KBM-7 (cell line): ENCODE measurements around the gene ADCY4.

Experiments used
- DNase-seq: peaks from one replicate; pipeline ENCODE4 v3.0.0-alpha.2; 2015
- in situ Hi-C: fragments of 300-500 bp; cut with MboI; formaldehyde crosslinking; loops from 2 replicates; pipeline ENCODE4 v1.14.3; 2020; ENCODE audit warnings: low sequenced_read_pairs, low pct_unique_long_range_greater_than_20kb, mixed read lengths

Gene ADCY4

GRCh38 chr14:24325041-24325530, 9.8 kb downstream of the ADCY4 start:
- DNase-seq, result no peak
- in situ Hi-C loops, result loop anchor here (25.0 kb wide), 1 partner anchor 362 kb away; no protein-coding TSS in a partner anchor

GRCh38 chr14:24324024-24324423, 10.8 kb downstream of the ADCY4 start:
- in situ Hi-C loops, result no loop called here
- DNase-seq, result no peak

GRCh38 chr14:24323341-24323740, 11.5 kb downstream of the ADCY4 start:
- DNase-seq, result no peak
- in situ Hi-C loops, result no loop called here

- in situ Hi-C loops, result no loop called here
Observed at GRCh38 chr14:24322672-24323071, 12.2 kb downstream of the ADCY4 start.

GRCh38 chr14:24321212-24321975, 13.5 kb downstream of the ADCY4 start:
- DNase-seq, result no peak
- in situ Hi-C loops, result no loop called here

More at GRCh38 chr14:24322672-24323071, 12.2 kb downstream of the ADCY4 start:
- DNase-seq, result no peak

GRCh38 chr14:24317141-24317928, 17.5 kb downstream of the ADCY4 start:
- no peak for DNase-seq
- in situ Hi-C loops, result no loop called here

- in situ Hi-C loops, result no loop called here
- no peak for DNase-seq
Observed at GRCh38 chr14:24316597-24316950, 18.3 kb downstream of the ADCY4 start.

- in situ Hi-C loops, result no loop called here
- no peak for DNase-seq
Observed at GRCh38 chr14:24315807-24316596, 18.9 kb downstream of the ADCY4 start.

- no peak for DNase-seq
- in situ Hi-C loops, result no loop called here
Observed at GRCh38 chr14:24315243-24315806, 19.5 kb downstream of the ADCY4 start.

- DNase-seq, result no peak
- in situ Hi-C loops, result no loop called here
Observed at GRCh38 chr14:24314377-24315193, 20.3 kb downstream of the ADCY4 start.

- in situ Hi-C loops, result no loop called here
- DNase-seq, result peak; percentile 34
Observed at GRCh38 chr14:24313913-24314312, 21.0 kb downstream of the ADCY4 start.

GRCh38 chr14:24312736-24313507, 21.9 kb downstream of the ADCY4 start:
- DNase-seq, result peak; percentile 82
- in situ Hi-C loops, result no loop called here

GRCh38 chr14:24311837-24312615, 22.8 kb downstream of the ADCY4 start:
- no peak for DNase-seq
- in situ Hi-C loops, result no loop called here

GRCh38 chr14:24310646-24311604, 23.9 kb downstream of the ADCY4 start, which contains the start of gene LTB4R:
TSS of gene LTB4R (plus strand) at chr14:24311502. CDS start at chr14:24315652, 4,150 bp downstream.
- in situ Hi-C loops, result no loop called here
- DNase-seq, result no peak

GRCh38 chr14:24310265-24310645, 24.6 kb downstream of the ADCY4 start:
- in situ Hi-C loops, result no loop called here
- no peak for DNase-seq
